Thyroid gland (tissue), 4 donors: Measurements from ENCODE around the gene TMEM50A.

ENCODE experiments used
- POLR2A ChIP-seq, 2 donors: fragments of 450-650 bp; IDR thresholded peaks; one replicate each; pipeline ENCODE4 v1.6.1; 2017; ENCODE audit warnings: antibody characterized with exemption in 2 of 2, mild to moderate bottlenecking in 2 of 2, moderate library complexity in 1 of 2
- TF ChIP-seq, protein P1 (sequence below), 6 experiments: fragments of 200-600 bp in 3 of 6; fragments of 450-650 bp in 3 of 6; sonication (generic) in 3 of 6; IDR thresholded peaks; one replicate each; pipeline ENCODE4 v1.5.1; 2016 to 2019; ENCODE audit warnings: antibody characterized with exemption in 6 of 6, mild to moderate bottlenecking in 2 of 6, inconsistent platforms in 1 of 6, moderate library complexity in 1 of 6

DNA sequence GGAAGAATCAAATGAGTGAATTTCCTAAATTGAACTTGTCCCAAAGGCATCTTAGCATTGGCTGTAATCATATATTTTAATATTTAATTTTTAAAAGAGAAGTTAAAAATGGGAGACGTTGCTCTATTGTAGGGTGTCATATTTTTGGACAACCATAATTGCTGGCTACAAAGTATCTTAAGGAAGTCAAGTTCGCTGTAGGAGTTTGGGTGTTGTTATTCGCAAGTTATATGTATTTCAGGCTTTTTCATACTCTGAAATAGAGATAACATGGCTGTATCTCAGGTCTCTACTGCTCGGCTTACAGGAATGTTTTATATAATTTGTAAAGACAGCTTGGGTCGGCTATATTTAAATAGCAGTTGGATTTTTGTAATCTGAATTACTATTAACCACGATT is 852 bp downstream of the TMEM50A start:
- TF ChIP-seq, protein P1, sequence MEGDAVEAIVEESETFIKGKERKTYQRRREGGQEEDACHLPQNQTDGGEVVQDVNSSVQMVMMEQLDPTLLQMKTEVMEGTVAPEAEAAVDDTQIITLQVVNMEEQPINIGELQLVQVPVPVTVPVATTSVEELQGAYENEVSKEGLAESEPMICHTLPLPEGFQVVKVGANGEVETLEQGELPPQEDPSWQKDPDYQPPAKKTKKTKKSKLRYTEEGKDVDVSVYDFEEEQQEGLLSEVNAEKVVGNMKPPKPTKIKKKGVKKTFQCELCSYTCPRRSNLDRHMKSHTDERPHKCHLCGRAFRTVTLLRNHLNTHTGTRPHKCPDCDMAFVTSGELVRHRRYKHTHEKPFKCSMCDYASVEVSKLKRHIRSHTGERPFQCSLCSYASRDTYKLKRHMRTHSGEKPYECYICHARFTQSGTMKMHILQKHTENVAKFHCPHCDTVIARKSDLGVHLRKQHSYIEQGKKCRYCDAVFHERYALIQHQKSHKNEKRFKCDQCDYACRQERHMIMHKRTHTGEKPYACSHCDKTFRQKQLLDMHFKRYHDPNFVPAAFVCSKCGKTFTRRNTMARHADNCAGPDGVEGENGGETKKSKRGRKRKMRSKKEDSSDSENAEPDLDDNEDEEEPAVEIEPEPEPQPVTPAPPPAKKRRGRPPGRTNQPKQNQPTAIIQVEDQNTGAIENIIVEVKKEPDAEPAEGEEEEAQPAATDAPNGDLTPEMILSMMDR (IDR thresholded peaks at IDR 0.05), result no peak
- no peak for TF ChIP-seq POLR2A (IDR thresholded peaks at IDR 0.05)
